SK-N-SH (cell line): ENCODE results near the gene LYZL2. TPM values are rescaled to one million over a fixed set of nuclear protein-coding genes. Genes with fewer than 3 reads are reported as not detected.
"Not testable (repeated sequence)": the region's sequence is repeated elsewhere in the genome, so short reads cannot be mapped to it uniquely, and the experiment has no call there.

Source experiments
- CTCF ChIA-PET: fragments of 300-600, 350-600 bp; formaldehyde crosslinking; extraction: SDS; loops from one replicate; lab custom pipeline; 2021; lab: Yijun Ruan, JAX
- POLR2A ChIA-PET: fragments of 350-600 bp; sonication (Branson Sonifier 250); formaldehyde crosslinking; extraction: SDS; loops from one replicate; lab custom pipeline; 2020; ENCODE audit warnings: antibody characterized with exemption, inconsistent platforms; lab: Yijun Ruan, JAX
- DNase-seq: peaks from one replicate; pipeline ENCODE4 v3.0.0; 2012
- H2AFZ ChIP-seq: fragments of 200-600 bp; sonication (generic); 2 replicates; pipeline ENCODE4 v1.8.1; 2016; ENCODE audit warnings: antibody characterized with exemption, mild to moderate bottlenecking, low read depth
- H3F3A ChIP-seq: fragments of 200-600 bp; sonication (generic); replicated peaks from 2 replicates; pipeline ENCODE3; 2016; ENCODE audit warnings: antibody characterized with exemption, mild to moderate bottlenecking; ENCODE audit not compliant: insufficient read depth
- H3K27ac ChIP-seq, 2 experiments: fragments of 200-500 bp in 1 of 2; fragments of 200-600 bp in 1 of 2; sonication (Bioruptor generic) in 1 of 2; sonication (generic), shearing (Covaris generic) in 1 of 2; 2 replicates each; pipeline versions ENCODE4 v1.5.1 to v1.6.1; 2014 to 2016; ENCODE audit warnings: low read depth in 2 of 2, inconsistent platforms in 1 of 2, low read length in 1 of 2, mild to moderate bottlenecking in 1 of 2, mixed read lengths in 1 of 2
- H3K27me3 ChIP-seq: fragments of 200-600 bp; sonication (generic), shearing (Covaris generic); 2 replicates; pipeline ENCODE4 v1.6.1; 2016; ENCODE audit warnings: mixed run types; ENCODE audit not compliant: insufficient read depth
- H3K36me3 ChIP-seq, 2 experiments: fragments of 200-500 bp in 1 of 2; fragments of 200-600 bp in 1 of 2; sonication (Bioruptor generic) in 1 of 2; sonication (generic) in 1 of 2; replicated peaks in 1 of 2; 2 replicates each; pipeline versions ENCODE3 to v1.5.1; 2014 to 2016; ENCODE audit warnings: low read length in 1 of 2, mild to moderate bottlenecking in 1 of 2; ENCODE audit not compliant: insufficient read depth in 2 of 2, control insufficient read depth in 1 of 2
- H3K4me1 ChIP-seq, 2 experiments: fragments of 200-500 bp in 1 of 2; fragments of 200-600 bp in 1 of 2; sonication (Bioruptor generic) in 1 of 2; sonication (generic), shearing (Covaris generic) in 1 of 2; 2 replicates each; pipeline versions ENCODE4 v1.5.1 to v1.6.1; 2014 to 2016; ENCODE audit warnings: low read depth in 1 of 2, low read length in 1 of 2, mixed run types in 1 of 2; ENCODE audit not compliant: insufficient read depth in 2 of 2, control insufficient read depth in 1 of 2
- H3K4me2 ChIP-seq: fragments of 200-600 bp; sonication (generic), shearing (Covaris generic); 2 replicates; pipeline ENCODE4 v1.6.1; 2017; ENCODE audit warnings: mixed run types
- H3K4me3 ChIP-seq, 2 experiments: fragments of 200-500 bp in 1 of 2; fragments of 200-600 bp in 1 of 2; sonication (Bioruptor generic) in 1 of 2; sonication (generic), shearing (Covaris generic) in 1 of 2; 2 replicates each; pipeline versions ENCODE4 v1.5.1 to v1.8.1; 2014 to 2016; ENCODE audit warnings: low read depth in 2 of 2, inconsistent platforms in 1 of 2, low read length in 1 of 2, mild to moderate bottlenecking in 1 of 2, mixed read lengths in 1 of 2, moderate library complexity in 1 of 2
- H3K79me2 ChIP-seq: fragments of 200-600 bp; sonication (generic); 2 replicates; pipeline ENCODE4 v1.8.1; 2017; ENCODE audit warnings: mild to moderate bottlenecking; ENCODE audit not compliant: insufficient read depth
- H3K9ac ChIP-seq: fragments of 200-600 bp; sonication (generic); 2 replicates; pipeline ENCODE4 v1.6.1; 2017; ENCODE audit warnings: mixed run types
- H3K9me2 ChIP-seq: fragments of 200-600 bp; sonication (generic); 2 replicates; pipeline ENCODE4 v1.6.1; 2017; ENCODE audit warnings: mixed run types
- H3K9me3 ChIP-seq: fragments of 200-600 bp; sonication (generic); 2 replicates; pipeline ENCODE4 v1.6.1; 2017; ENCODE audit warnings: mixed run types, mild to moderate bottlenecking, moderate library complexity
- H4K20me1 ChIP-seq: fragments of 200-600 bp; sonication (generic); 2 replicates; pipeline ENCODE4 v1.6.1; 2017; ENCODE audit warnings: mild to moderate bottlenecking, mixed run types; ENCODE audit not compliant: insufficient read depth
- ELF1 ChIP-seq: IDR thresholded peaks from 2 replicates; pipeline ENCODE4 v1.4.0; 2012
- EZH2phosphoT487 ChIP-seq: fragments of 200-600 bp; sonication (generic); IDR thresholded peaks from 2 replicates; pipeline ENCODE4 v1.6.1; 2017; ENCODE audit warnings: low read depth, mixed run types, mild to moderate bottlenecking, antibody characterized with exemption, moderate library complexity, borderline replicate concordance
- FOXM1 ChIP-seq: IDR thresholded peaks from 2 replicates; pipeline ENCODE4 v1.4.0; 2012; ENCODE audit warnings: low read depth, mild to moderate bottlenecking
- GATA2 ChIP-seq: sonication (generic); formaldehyde crosslinking; IDR thresholded peaks from 2 replicates; pipeline ENCODE4 v1.5.0; 2020; ENCODE audit warnings: mild to moderate bottlenecking, missing genetic modification reagents
- IRF3 ChIP-seq: fragments of 150-350 bp; IDR thresholded peaks from 2 replicates; pipeline ENCODE4 v1.6.1; 2016; ENCODE audit warnings: mild to moderate bottlenecking, low read depth, low read length
- JUND ChIP-seq: IDR thresholded peaks from 2 replicates; pipeline ENCODE4 v1.4.0; 2012
- MXI1 ChIP-seq: IDR thresholded peaks from 2 replicates; pipeline ENCODE4 v1.6.1; 2012; ENCODE audit warnings: mild to moderate bottlenecking, low read depth, low read length, improper control_type of control experiment
- NFIC ChIP-seq: IDR thresholded peaks from 2 replicates; pipeline ENCODE4 v1.4.0; 2012; ENCODE audit warnings: borderline replicate concordance
- POLR2AphosphoS5 ChIP-seq: IDR thresholded peaks from 2 replicates; pipeline ENCODE4 v1.6.1; 2012; ENCODE audit warnings: low read depth, low read length
- RCOR1 ChIP-seq: fragments of 150-350 bp; IDR thresholded peaks from 2 replicates; pipeline ENCODE4 v1.6.1; 2017; ENCODE audit warnings: antibody characterized with exemption, low read length
- REST ChIP-seq: IDR thresholded peaks from 2 replicates; pipeline ENCODE4 v1.6.1; 2012; ENCODE audit warnings: mild to moderate bottlenecking, low read depth, low read length, moderate library complexity
- RFX5 ChIP-seq: IDR thresholded peaks from 2 replicates; pipeline ENCODE4 v1.6.1; 2012; ENCODE audit warnings: mild to moderate bottlenecking, improper control_type of control experiment, low read length
- RXRA ChIP-seq: IDR thresholded peaks from 2 replicates; pipeline ENCODE4 v1.4.0; 2012; ENCODE audit warnings: low read depth, mild to moderate bottlenecking, borderline replicate concordance
- SIN3A ChIP-seq: IDR thresholded peaks from 2 replicates; pipeline ENCODE4 v1.6.1; 2012; ENCODE audit warnings: low read depth, mild to moderate bottlenecking, low read length, moderate library complexity, borderline replicate concordance
- TAF1 ChIP-seq: IDR thresholded peaks from 2 replicates; pipeline ENCODE4 v1.6.1; 2012; ENCODE audit warnings: low read depth, mild to moderate bottlenecking, low read length, moderate library complexity, borderline replicate concordance
- TCF12 ChIP-seq: IDR thresholded peaks from 2 replicates; pipeline ENCODE4 v1.4.0; 2012
- WGBS: methylation state at CpG from one replicate; pipeline ENCODE4 v1.1.6; 2017; ENCODE audit warnings: low lambda C conversion rate; 5-methylcytosine and 5-hydroxymethylcytosine counted together
- polyA plus RNA-seq, 3 experiments: library from polyadenylated mRNA; depleted of rRNA; stranded (reverse); fragments of >200 nt; gene quantifications; 2 replicates each; pipeline ENCODE4 v1.2.3, GENCODE V29; 2012

Gene LYZL2
- polyA plus RNA-seq, 1 of the 3 experiments (the other 2 are of a cell fraction), result not detected

GRCh38 chr10:30645340-30645827 lies 15.8 kb upstream of the LYZL2 start:
- CTCF ChIA-PET, result interaction anchor here (0.8 to 1.0 kb wide), 2 partner anchors 54 to 91 kb away, joined by 3 read pairs; no protein-coding TSS in a partner anchor
- H3K9ac ChIP-seq, result no peak overlapping the region
- POLR2A ChIA-PET, result no interaction called here
- H3K9me3 ChIP-seq, result no peaks in the 10 kb centered on the region
- no peaks in the 10 kb centered on the region for H3K79me2 ChIP-seq
- no peaks in the 10 kb centered on the region for H3F3A ChIP-seq
- H4K20me1 ChIP-seq, result no peaks in the 10 kb centered on the region
- DNase-seq, result peak; percentile 43
- no peaks in the 10 kb centered on the region; a peak in 1 of 4 replicates for H3K4me1 ChIP-seq
- no peak overlapping the region for H3K4me2 ChIP-seq
- no peak overlapping the region for H3K27ac ChIP-seq
- no peaks in the 10 kb centered on the region for H3K27me3 ChIP-seq
- H3K4me3 ChIP-seq, result no peak overlapping the region
- TF ChIP-seq RXRA, result no peak
- no peak for TF ChIP-seq NFIC
- no peak for TF ChIP-seq POLR2AphosphoS5
- TF ChIP-seq GATA2 (CRISPR knock-in tag), result no peak
- TF ChIP-seq EZH2phosphoT487, result no peak
- no peak for TF ChIP-seq FOXM1
- TF ChIP-seq ELF1, result no peak
- no peak for TF ChIP-seq RFX5
- TF ChIP-seq SIN3A, result no peak
- no peak for TF ChIP-seq IRF3
- TF ChIP-seq MXI1, result no peak
- TF ChIP-seq JUND, result no peak
- TF ChIP-seq RCOR1, result no peak
- TF ChIP-seq REST, result no peak
- TF ChIP-seq TCF12, result no peak
- no peak for TF ChIP-seq TAF1
- WGBS, result 37% methylated on average over 11 of the region's 15 CpGs
- no peaks in the 10 kb centered on the region for H3K36me3 ChIP-seq
- H2AFZ ChIP-seq, result no peak overlapping the region
- no peaks in the 10 kb centered on the region for H3K9me2 ChIP-seq

GRCh38 chr10:30644408-30644861 lies 14.9 kb upstream of the LYZL2 start:
- H3K27me3 ChIP-seq, H3K9me3 ChIP-seq, H3F3A ChIP-seq, H3K79me2 ChIP-seq, H3K9ac ChIP-seq, CTCF ChIA-PET, H3K4me3 ChIP-seq, DNase-seq, H4K20me1 ChIP-seq, H3K4me2 ChIP-seq, H3K27ac ChIP-seq, H3K9me2 ChIP-seq, H3K4me1 ChIP-seq, POLR2A ChIA-PET, H3K36me3 ChIP-seq: not testable (repeated sequence)
- peak overlapping the region; percentile 16; the same call in 1 of the 2 replicates for H2AFZ ChIP-seq
- 91% methylated on average over 5 of the region's 5 CpGs for WGBS

- H3K27ac ChIP-seq, result not testable (repeated sequence)
These were observed 14.1 kb upstream of the LYZL2 start for GRCh38 chr10:30643557-30644199.

More at GRCh38 chr10:30643557-30644199, 14.1 kb upstream of the LYZL2 start:
- H3K4me3 ChIP-seq, H3K27me3 ChIP-seq, CTCF ChIA-PET, H3K4me1 ChIP-seq, H3K36me3 ChIP-seq, H3K9me2 ChIP-seq, POLR2A ChIA-PET, H3K4me2 ChIP-seq, DNase-seq, H3K9ac ChIP-seq, H3K79me2 ChIP-seq, H3F3A ChIP-seq, H4K20me1 ChIP-seq, H3K9me3 ChIP-seq: not testable (repeated sequence)
- H2AFZ ChIP-seq, result peak overlapping the region; percentile 16; the same call in 1 of the 2 replicates
- WGBS, result 77% methylated on average over 10 of the region's 12 CpGs
